Testis (tissue), 2 donors: Measurements from ENCODE around the gene ZFYVE27.

Experiments used
- CTCF ChIP-seq, 3 experiments: fragments of 450-650 bp in 2 of 3; fragments of 200-600 bp in 1 of 3; sonication (generic) in 1 of 3; IDR thresholded peaks; one replicate each; pipeline ENCODE4 v1.5.1; 2016 to 2019; ENCODE audit warnings: antibody characterized with exemption in 3 of 3, mild to moderate bottlenecking in 2 of 3, moderate library complexity in 1 of 3
- POLR2A ChIP-seq: fragments of 450-650 bp; IDR thresholded peaks from one replicate; pipeline ENCODE4 v1.6.1; 2017; ENCODE audit warnings: antibody characterized with exemption, mild to moderate bottlenecking, moderate library complexity

DNA sequence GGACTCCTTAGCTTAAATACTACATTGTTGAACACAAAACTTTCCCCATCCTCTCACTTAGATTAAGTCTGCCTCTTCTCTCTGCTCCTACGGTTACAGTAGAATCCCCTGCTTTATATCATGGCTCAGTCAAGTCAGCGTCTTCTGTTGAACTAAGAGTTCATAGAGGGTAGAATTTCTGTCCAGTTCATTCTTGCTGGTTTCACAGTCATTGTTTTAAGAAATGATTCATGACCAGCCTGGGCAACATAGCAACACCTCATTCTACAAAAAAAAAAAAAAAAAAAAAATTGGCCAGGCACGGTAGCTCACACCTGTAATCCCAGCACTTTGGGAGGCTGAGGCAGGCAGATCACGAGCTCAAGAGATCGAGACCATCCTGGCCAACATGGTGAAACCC is 3.7 kb upstream of the ZFYVE27 start:
- TF ChIP-seq CTCF (IDR thresholded peaks at IDR 0.05) (no peak), POLR2A (no peak)
